MCF 10A (cell line): ENCODE measurements around the gene HS2ST1. TPM values are rescaled to one million over a fixed set of nuclear protein-coding genes. Genes with fewer than 3 reads are reported as not detected.

Experiments used
- BruUV-seq: library from RNA; stranded (reverse); fragments of 400-500 nt; replicated peaks from 2 replicates; lab custom pipeline; 2021; lab: Mats Ljungman, UMichigan
- CTCF ChIA-PET: fragments of 300-600 bp; sonication (Branson Sonifier 250); formaldehyde crosslinking; extraction: SDS; loops from one replicate; lab custom pipeline; 2021; ENCODE audit warnings: antibody characterized with exemption, inconsistent platforms; lab: Yijun Ruan, JAX
- POLR2A ChIA-PET: fragments of 300-600, 350-650 bp; sonication (Branson Sonifier 250); formaldehyde crosslinking; extraction: SDS; loops from one replicate; lab custom pipeline; 2020; ENCODE audit warnings: antibody characterized with exemption, inconsistent platforms; lab: Yijun Ruan, JAX
- DNase-seq: peaks from one replicate; pipeline ENCODE4 v3.0.0-alpha.2; 2018; ENCODE audit not compliant: unreplicated experiment
- H3K27ac Mint-ChIP-seq: one replicate; pipeline ENCODE4 v1.8.0; 2022; ENCODE audit warnings: mild to moderate bottlenecking, low read depth, mixed read lengths; ENCODE audit not compliant: unreplicated experiment
- H3K27me3 Mint-ChIP-seq: one replicate; pipeline ENCODE4 v1.8.0; 2022; ENCODE audit warnings: mixed read lengths; ENCODE audit not compliant: insufficient read depth, unreplicated experiment
- H3K36me3 Mint-ChIP-seq: one replicate; pipeline ENCODE4 v1.8.0; 2022; ENCODE audit warnings: mild to moderate bottlenecking, moderate library complexity, mixed read lengths; ENCODE audit not compliant: insufficient read depth, unreplicated experiment
- H3K4me1 Mint-ChIP-seq: one replicate; pipeline ENCODE4 v1.8.0; 2022; ENCODE audit warnings: mixed read lengths; ENCODE audit not compliant: insufficient read depth, unreplicated experiment
- H3K4me3 Mint-ChIP-seq: one replicate; pipeline ENCODE4 v1.8.0; 2022; ENCODE audit warnings: mild to moderate bottlenecking, moderate library complexity, mixed read lengths; ENCODE audit not compliant: unreplicated experiment
- H3K9me3 Mint-ChIP-seq: one replicate; pipeline ENCODE4 v1.8.0; 2022; ENCODE audit warnings: mixed read lengths; ENCODE audit not compliant: unreplicated experiment
- intact Hi-C: fragments of 100-400 bp; cut with micrococcal nuclease; formaldehyde crosslinking; loops from 2 replicates; pipeline ENCODE4 v1.14.1; 2022
- total RNA-seq: library from RNA; stranded (reverse); gene quantifications from 2 replicates; pipeline ENCODE4 v1.2.3, GENCODE V29; 2022
- TF ChIP-seq, protein P1 (sequence below): fragments of 200-600 bp; IDR thresholded peaks from one replicate; pipeline ENCODE4 v1.8.0; 2022; ENCODE audit warnings: antibody characterized with exemption, mild to moderate bottlenecking; ENCODE audit not compliant: unreplicated experiment

HS2ST1 gene
- total RNA-seq, 1 experiment from 2014 or later: 20.4 TPM

DNA sequence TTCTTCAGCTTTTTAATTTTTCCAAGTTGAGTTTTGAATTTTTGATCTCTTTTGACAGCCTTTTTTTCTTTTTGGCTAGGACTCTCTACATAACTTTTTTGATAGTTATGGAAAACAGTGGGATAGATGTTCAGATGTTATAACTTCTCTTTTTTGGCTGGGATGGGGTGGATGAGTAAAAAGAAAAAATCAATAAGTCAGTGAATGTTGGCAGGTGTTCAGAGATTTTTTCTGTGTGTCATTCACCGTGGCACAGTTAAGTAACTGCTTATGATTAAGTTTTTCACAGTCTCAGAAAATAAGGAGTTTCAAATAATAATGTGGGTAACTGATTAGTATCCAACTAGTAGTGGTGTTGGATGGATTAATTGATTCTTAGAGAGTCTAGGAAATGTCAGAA is 24.0 kb downstream of the HS2ST1 start:
- ChIA-PET CTCF (interaction anchor here (0.6 kb wide), 1 partner anchor 389 kb away, joined by 3 read pairs; no protein-coding TSS in a partner anchor), POLR2A (interaction anchor here (0.7 to 2.7 kb wide), 2 partner anchors 24 to 160 kb away, joined by 3 to 18 read pairs; partner anchors contain the start of genes HS2ST1 and SELENOF)
- Mint-ChIP-seq H3K9me3 (no peaks in the 10 kb centered on the region), H3K27ac (no peak overlapping the region), H3K4me1 (peaks cover 9% of the 10 kb centered on the region), H3K36me3 (no peaks in the 10 kb centered on the region), H3K27me3 (no peaks in the 10 kb centered on the region), H3K4me3 (no peak overlapping the region)
- no TSS peak for BruUV-seq
- intact Hi-C loops: no loop called here
- DNase-seq: peak; percentile 30
- TF ChIP-seq, protein P1, sequence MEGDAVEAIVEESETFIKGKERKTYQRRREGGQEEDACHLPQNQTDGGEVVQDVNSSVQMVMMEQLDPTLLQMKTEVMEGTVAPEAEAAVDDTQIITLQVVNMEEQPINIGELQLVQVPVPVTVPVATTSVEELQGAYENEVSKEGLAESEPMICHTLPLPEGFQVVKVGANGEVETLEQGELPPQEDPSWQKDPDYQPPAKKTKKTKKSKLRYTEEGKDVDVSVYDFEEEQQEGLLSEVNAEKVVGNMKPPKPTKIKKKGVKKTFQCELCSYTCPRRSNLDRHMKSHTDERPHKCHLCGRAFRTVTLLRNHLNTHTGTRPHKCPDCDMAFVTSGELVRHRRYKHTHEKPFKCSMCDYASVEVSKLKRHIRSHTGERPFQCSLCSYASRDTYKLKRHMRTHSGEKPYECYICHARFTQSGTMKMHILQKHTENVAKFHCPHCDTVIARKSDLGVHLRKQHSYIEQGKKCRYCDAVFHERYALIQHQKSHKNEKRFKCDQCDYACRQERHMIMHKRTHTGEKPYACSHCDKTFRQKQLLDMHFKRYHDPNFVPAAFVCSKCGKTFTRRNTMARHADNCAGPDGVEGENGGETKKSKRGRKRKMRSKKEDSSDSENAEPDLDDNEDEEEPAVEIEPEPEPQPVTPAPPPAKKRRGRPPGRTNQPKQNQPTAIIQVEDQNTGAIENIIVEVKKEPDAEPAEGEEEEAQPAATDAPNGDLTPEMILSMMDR: no peak

DNA sequence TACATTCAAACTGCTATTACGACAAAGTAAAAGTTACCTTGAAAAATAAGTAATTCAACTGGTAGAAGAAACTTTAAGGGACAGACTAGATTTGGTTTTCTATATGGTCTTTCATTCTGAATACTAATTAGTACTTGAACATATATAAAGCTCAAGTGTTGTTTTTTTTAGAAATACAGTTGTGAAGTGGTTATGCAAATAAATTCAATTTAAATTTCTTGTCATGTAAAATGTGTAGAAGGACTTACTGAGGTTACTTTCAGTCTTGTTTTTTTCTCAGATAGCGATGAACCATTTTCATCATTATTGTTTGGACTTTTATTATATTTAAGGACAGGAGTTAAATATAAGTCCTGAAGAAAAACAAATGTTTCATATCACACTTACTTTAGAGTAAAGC is 24.4 kb downstream of the HS2ST1 start:
- POLR2A ChIA-PET: interaction anchor here (0.7 to 2.7 kb wide), 3 partner anchors 17 to 161 kb away, joined by 3 to 18 read pairs (median 4); partner anchors contain the start of genes HS2ST1 and SELENOF
- Mint-ChIP-seq H3K36me3 (no peaks in the 10 kb centered on the region), H3K4me3 (no peak overlapping the region), H3K4me1 (peaks cover 7% of the 10 kb centered on the region), H3K27me3 (no peaks in the 10 kb centered on the region), H3K9me3 (no peaks in the 10 kb centered on the region), H3K27ac (no peak overlapping the region)
- CTCF ChIA-PET: no interaction called here
- intact Hi-C loops: no loop called here
- DNase-seq: no peak
- no TSS peak for BruUV-seq
- TF ChIP-seq, protein P1: no peak

DNA sequence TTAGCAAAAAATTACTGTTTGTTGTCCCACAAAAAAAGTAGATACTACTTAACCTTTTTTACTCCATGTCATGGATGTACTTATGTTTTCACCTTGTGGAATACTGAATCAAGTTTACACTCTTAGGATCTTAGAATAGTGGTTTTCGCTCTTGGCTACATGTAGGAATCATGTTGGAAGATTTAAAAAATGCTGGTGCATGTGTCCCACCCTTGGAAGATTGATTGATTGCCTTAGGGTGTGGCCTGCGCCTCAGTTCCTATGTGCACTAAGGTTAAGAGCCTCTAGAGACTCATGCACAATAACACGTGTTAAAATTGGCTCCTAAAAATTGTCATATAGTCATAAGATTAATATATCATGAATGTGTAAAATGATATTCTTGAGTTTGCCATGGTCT is 25.0 kb downstream of the HS2ST1 start:
- BruUV-seq: no TSS peak
- Mint-ChIP-seq H3K27ac (no peak overlapping the region), H3K9me3 (no peaks in the 10 kb centered on the region), H3K27me3 (no peaks in the 10 kb centered on the region), H3K36me3 (no peaks in the 10 kb centered on the region), H3K4me1 (peaks cover 7% of the 10 kb centered on the region), H3K4me3 (no peak overlapping the region)
- ChIA-PET CTCF (interaction anchor here (0.6 to 0.7 kb wide), 3 partner anchors 8 to 34 kb away, joined by 3 to 4 read pairs (median 3); partner anchors contain the start of gene SELENOF), POLR2A (interaction anchor here (1.8 to 2.7 kb wide), 2 partner anchors 16 to 25 kb away, joined by 4 to 18 read pairs; partner anchors contain the start of genes HS2ST1 and SELENOF)
- intact Hi-C loops: no loop called here
- TF ChIP-seq, protein P1: no peak
- no peak for DNase-seq

DNA sequence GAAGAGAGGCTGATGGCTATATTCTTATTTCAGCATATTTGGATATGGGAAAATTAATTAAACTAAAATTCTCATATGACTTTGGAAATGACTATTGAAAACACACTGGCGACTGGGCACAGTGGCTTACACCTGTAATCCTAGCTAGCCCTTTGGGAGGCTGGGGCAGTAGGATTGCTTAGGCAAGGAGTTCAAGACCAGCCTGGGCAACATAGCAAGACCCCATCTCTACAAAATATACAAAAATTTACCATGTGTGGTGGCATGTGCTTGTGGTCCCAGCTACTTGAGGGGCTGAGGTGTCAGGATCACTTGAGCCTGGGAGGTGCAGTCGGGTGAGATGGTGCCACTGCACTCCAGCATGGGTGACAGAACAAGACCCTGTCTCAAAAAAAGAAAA is 26.2 kb downstream of the HS2ST1 start:
- Mint-ChIP-seq H3K4me3 (no peak overlapping the region), H3K27ac (no peak overlapping the region), H3K9me3 (no peaks in the 10 kb centered on the region), H3K4me1 (peaks cover 7% of the 10 kb centered on the region), H3K36me3 (no peaks in the 10 kb centered on the region), H3K27me3 (no peaks in the 10 kb centered on the region)
- TF ChIP-seq, protein P1: no peak
- CTCF ChIA-PET: interaction anchor here (0.8 to 1.1 kb wide), 3 partner anchors 25 to 29 kb away, joined by 3 to 4 read pairs (median 3); no protein-coding TSS in a partner anchor
- POLR2A ChIA-PET: interaction anchor here (1.0 to 1.8 kb wide), 2 partner anchors 15 to 163 kb away, joined by 3 to 4 read pairs; no protein-coding TSS in a partner anchor
- intact Hi-C loops: no loop called here
- no peak for DNase-seq
- BruUV-seq: no TSS peak
